ENCODE data around the gene PREX1.

PREX1 gene

DNA sequence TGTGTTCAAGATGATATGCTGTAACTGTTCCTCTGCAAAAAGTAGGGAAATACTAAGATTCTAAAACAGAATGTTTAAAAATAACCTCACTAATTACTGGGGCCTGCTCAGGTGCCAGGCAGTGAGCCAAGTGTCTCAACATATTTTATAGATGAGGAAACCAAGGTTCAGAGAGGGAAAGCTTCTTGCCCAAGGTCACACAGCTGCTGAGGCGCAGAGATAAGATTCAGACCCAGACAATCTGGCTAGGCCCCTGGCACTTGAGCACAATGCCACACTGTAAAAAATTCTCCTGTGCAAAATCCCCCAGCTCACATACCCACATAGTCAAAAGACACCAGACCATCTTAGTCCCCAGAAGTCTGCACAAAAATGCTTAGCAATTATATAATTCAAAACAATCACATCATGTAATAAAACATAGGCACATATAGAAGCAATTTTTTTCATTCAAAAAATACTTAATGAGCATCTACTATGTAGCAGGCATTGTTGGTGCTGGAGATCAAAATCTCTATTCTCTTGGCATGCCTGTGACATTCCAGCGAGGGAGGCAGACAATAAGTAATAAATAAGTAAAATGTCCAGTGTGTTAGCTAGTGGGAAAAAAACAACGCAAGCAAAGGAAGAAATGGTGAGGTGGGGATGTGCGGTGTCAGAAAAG lies 10.3 kb downstream of the PREX1 start:
- TF ChIP-seq CTCF (conservative IDR thresholded peaks at IDR 0.05; ENCODE audit: low read length): no peak
- no peak overlapping the region for H3K4me3 ChIP-seq (ENCODE audit: low read length)
- DNase-seq (ENCODE audit: low read depth): no peak

DNA sequence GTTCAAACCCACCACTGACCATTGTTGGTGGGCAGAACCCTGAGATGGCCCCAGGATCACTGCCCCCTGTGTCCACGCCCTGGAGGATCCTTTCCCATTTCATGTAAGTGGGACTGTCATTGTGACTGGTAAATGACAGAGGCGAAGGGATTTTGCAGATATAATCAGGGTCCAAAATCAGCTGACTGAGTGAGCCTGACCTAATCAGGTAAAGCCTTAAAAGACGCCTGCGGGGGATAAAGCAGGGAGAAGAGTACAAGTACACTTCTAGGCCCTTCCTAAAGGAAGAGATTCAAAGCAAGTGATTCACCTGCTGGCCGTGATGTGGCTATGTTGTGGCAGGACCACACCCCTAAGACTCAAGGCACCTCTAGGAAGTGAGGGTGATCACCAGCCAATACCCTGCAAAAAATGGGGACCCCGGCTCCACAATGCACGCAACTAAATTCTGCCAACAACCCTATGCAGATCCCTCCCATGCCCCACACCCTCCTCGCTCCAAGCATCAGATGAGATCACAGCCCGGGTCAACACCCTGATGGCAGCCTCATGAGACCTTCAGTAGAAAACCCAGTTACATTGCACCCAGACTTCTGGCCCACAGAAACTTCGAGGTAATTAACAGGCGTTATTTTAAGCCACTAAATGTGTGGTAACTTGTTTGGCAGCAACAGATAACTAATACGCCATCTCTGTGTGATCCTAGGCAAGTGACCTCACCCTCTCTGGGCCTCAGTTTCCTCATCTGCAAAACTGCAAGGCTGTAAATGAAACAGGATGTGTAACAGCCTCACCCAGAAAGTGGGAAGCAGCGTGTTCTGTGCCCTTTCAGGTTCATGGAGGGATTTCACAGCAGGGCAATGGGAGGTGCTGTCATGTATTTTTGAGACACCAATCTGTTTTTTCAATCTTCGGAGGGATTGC lies 11.3 kb downstream of the PREX1 start:
- H3K4me3 ChIP-seq (ENCODE audit: low read length): no peak overlapping the region
- no peak for DNase-seq (ENCODE audit: low read depth)
- no peak for TF ChIP-seq CTCF (conservative IDR thresholded peaks at IDR 0.05; ENCODE audit: low read length)

GRCh38 chr20:48815537-48815936 lies 12.3 kb downstream of the PREX1 start:
- DNase-seq (ENCODE audit: low read depth): no peak
- no peak for TF ChIP-seq CTCF (conservative IDR thresholded peaks at IDR 0.05; ENCODE audit: low read length)
- no peak overlapping the region for H3K4me3 ChIP-seq (ENCODE audit: low read length)

DNA sequence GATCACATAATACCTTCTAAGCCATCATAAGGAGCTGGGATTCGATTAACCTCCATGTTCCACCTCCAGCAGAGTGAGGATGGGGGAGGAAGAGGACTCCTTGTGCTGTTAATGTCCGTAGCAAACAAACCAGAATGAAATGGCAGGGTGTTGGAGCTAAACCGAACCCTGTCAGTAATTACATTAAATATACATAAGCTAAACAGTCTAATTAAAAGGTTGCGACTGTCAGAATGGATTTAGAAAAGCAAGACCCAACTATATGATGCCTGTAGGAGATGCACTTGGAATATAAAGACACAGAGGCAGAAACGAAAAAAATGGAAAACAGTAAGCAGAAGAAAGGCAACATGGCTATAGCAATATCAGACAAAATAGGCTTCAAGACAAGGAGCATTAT lies 13.2 kb downstream of the PREX1 start:
- no peak for DNase-seq (ENCODE audit: low read depth)
- TF ChIP-seq CTCF (conservative IDR thresholded peaks at IDR 0.05; ENCODE audit: low read length): no peak
- H3K4me3 ChIP-seq (ENCODE audit: low read length): no peak overlapping the region

DNA sequence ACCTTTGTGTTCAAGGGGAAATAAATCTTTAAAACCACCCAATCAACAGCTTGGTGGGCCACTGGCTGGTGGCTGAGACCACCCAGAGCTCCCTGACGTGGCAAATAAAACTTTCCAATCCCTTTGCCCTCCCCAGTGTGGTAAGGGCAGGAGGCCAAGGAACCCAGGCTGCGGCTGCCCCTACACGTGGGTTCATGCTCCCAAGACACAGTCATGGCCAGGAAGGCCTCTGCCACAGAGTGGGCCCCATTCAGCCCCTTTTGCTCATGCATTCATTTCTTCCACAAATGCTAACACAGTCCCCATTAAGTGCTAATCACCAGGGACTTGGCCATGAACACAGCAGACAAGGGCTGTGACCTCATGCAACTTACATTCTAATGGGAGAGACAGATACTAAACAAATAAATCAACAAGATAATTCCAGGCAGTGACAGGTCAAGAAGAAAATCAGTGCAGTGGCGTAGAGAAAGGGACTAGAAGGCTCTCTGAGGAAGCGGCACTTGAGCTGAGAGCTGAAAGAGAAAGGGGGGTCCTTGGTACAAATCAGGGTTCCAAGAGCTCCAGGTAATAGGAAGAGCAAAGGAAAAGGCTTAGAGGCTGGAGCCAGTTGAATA lies 13.8 kb downstream of the PREX1 start:
- TF ChIP-seq CTCF (conservative IDR thresholded peaks at IDR 0.05; ENCODE audit: low read length): no peak

GRCh38 chr20:48813446-48813747 lies 14.4 kb downstream of the PREX1 start:
- no peak for DNase-seq (ENCODE audit: low read depth)
- no peak for TF ChIP-seq CTCF (conservative IDR thresholded peaks at IDR 0.05; ENCODE audit: low read length)
- no peak overlapping the region for H3K4me3 ChIP-seq (ENCODE audit: low read length)

More for the DNA sequence above, 13.8 kb downstream of the PREX1 start:
- H3K4me3 ChIP-seq (ENCODE audit: low read length): no peak overlapping the region
- DNase-seq (ENCODE audit: low read depth): no peak

Measured in AG10803 (cell line).